KBM-7 (cell line): ENCODE data around the gene SLC7A1.

Experiments
- DNase-seq: peaks from one replicate; pipeline ENCODE4 v3.0.0-alpha.2; 2015
- in situ Hi-C: fragments of 300-500 bp; cut with MboI; formaldehyde crosslinking; loops from 2 replicates; pipeline ENCODE4 v1.14.3; 2020; ENCODE audit warnings: low sequenced_read_pairs, low pct_unique_long_range_greater_than_20kb, mixed read lengths

SLC7A1 gene

DNA sequence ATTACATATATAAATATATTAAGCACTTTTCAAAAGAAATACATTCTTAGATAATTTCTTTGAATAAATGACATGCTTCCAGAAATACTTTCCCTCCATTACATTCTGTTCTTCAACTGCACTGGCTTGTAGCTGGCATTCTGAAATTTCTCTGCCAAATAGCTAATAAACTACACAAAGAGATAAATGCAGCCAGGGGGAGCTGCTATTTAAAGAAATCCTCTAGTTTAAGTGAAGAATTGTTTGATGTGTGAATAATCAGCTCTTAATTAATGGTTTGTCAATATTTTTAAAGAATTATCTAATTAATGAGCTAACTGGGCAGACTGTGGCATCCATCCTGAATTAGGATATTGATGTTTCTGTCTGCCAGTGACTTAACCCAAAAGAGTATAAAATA lies 30.7 kb downstream of the SLC7A1 start:
- no peak for DNase-seq
- in situ Hi-C loops = no loop called here

DNA sequence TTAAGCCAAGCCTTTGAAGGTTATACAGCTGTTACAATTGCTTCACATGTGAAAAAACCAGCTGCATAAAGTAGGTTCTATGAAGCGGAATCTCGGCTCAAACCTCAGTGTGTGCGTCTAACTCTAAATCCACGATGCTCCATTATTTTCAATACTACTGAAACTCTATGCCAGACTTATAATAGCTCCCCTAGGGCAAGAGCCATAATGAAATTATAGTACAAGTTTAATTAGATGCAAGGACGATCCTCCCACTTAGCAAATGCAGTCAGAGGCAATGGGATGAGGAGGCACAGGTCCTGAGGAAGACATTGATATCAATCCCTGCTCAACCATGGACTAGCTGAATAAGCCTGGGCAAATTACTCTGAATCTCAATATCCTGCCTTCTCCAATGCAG lies 31.1 kb downstream of the SLC7A1 start:
- in situ Hi-C loops = no loop called here
- DNase-seq = no peak

DNA sequence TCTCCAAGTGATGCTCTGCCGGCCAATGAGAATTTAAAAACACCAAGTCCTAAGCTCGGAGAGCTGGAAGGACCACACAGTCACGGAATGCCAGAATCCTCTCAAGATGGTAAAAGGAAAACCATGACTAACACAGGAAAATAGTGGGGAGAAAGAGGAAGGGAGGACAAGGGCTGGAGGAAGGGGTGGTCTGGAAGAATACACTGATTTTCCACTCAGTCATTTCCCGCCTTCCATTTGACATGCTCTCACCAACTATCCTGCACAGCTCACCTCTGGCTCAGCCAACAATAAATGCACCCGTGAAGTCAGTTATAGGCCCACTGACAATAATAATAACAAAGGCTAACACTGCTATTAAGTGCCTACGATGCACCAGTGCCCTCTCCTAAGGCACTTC lies 31.5 kb downstream of the SLC7A1 start:
- in situ Hi-C loops = no loop called here
- no peak for DNase-seq

DNA sequence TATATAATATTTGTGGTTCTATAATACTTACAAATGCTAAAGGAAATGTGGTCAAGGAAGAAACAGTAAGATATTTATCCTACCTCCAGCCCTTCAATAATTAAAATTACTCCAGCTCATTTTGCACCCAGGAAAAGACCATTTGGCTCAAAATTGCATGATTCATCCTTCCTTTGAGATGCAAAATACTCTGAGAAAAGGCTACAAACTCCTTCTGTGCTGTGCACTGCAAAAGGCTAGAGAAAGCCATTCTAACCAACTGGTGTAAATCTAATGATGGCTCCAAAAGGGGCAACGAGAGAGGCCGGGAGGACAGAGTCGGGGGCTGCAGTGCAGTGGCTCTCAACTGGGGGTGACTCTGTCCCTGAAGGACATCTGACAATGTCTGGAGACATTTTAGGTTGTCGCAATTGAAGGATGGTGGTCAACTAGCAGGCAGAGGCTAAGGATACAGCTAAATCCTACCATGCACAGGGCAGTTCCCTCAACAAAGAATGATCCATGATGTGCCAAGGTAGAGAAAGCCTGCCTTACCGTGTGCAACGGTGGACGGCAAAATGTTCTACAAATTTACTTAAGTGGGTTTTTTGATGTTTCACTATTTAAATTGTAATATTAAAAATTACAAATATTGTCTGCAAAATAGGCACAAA lies 32.6 kb downstream of the SLC7A1 start:
- in situ Hi-C loops = no loop called here
- no peak for DNase-seq

DNA sequence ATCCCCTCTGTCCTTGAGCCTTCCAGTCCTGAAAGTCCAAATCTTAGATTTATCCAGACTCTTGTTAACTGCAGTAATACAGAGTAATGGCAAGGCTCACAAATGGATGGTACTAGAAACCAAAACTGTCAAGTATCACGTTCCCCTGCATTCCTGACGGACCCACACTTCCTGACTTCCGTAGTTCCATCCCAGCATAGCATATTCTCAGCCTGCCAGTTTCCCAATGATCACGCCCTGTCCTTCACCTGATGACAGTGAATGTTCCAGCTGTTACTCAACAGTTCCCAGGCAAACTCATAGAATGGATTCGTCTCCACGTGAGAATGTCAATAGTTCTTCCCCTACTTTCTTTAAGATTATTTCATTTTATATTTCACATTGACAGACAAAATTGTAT lies 33.6 kb downstream of the SLC7A1 start:
- no peak for DNase-seq
- in situ Hi-C loops = no loop called here

DNA sequence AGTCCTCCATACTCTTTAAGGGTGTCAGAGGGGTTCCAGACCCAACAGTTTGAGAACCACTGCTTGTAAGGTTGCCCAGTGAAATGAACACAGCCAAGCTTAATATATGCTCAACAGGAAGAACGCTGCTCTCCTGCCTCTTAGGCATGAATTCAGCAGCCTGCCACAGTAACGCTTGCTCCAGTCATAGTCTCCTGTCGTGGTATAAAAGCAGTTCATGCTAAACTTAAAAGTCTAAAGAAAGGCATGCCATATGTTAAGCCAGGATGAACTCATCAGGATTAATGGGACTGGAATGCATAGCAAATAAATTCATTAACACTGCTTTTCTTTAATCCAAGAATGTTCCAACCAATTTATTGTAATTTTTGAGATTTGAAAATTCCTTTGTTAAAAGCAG lies 38.7 kb downstream of the SLC7A1 start:
- in situ Hi-C loops = no loop called here
- DNase-seq = no peak

DNA sequence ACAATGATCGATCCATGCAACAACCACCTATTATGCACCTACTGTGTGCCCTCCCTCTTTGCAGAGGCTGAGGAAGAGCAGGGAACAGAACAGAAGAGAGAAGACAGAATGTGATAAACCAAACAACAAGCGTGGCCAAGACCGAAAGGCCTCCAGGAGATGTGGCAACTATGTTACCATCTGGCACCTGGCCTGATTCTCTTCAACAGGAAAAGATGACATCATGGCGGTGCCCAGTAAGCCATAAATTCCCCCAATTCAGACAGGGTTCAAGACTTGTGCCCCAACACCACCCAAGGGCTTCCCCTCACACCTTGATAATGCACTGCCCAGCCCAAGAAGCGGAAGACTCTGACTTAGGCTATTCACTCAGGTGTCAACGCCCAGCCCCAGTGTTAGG lies 44.3 kb downstream of the SLC7A1 start:
- DNase-seq = no peak
- in situ Hi-C loops = no loop called here

DNA sequence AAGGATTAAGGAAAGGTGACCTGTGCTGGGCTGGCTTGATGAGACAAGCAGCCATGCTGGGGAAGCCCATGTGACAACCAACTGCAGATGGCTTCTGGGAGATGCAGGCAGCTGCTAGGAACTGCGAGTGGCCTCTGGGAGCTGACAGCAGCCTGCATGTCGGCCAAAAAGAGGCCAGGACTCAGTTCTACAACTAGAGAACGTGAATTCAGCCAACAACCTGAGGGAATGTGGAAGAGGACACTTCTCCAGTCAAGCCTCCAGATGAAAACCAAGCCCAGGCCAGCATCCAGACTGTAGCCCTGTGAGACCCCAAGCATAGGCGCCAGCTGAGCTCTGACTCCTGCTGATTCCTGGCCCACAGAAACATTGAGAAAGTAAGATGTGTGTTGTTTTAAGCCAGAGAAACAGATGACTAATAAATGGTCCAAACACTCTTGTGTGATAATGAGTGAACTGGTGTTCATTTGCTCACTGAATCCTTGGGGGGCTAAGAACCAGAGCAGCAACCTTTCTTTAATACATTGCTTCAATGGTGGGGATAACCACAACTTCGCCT lies 45.0 kb downstream of the SLC7A1 start:
- in situ Hi-C loops = no loop called here
- no peak for DNase-seq

DNA sequence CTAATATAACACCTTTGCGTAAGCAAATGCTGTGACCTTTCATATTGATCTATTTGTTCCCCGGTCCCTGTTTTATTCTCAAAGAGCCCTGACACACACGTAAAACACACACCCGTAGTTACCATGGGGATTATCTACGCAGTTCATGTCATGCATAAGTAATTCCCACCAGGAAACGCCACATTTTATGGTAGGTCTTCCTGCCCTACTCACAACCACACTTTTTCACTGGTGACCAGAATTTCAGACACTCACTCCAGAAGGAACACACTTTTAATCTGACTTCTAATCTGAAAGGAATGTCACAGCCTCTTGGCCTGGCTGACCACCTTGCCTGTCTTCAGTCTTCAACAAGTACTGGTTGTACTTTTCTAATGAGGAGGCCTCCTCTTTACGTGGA lies 46.8 kb downstream of the SLC7A1 start:
- peak; percentile 28 for DNase-seq
- in situ Hi-C loops = no loop called here

DNA sequence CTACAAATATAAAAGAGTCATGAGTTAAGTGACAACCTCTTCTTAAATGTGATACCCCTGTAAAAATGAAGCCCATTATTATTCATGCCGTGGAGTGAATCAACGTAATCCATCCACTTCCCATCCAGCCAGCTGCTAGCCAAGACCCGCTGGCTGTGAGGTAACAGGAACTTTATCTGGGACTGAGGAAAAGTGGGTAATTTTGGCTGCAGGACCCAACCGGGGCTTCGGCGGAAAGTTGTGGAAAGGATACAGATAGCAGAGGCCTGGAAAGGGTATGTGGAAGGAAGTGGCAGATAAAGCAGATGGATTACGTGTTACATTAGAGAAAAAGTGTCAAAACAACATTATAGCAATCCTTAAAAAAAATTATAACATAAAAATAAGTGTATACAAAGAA lies 48.3 kb downstream of the SLC7A1 start:
- in situ Hi-C loops = no loop called here
- DNase-seq = no peak

DNA sequence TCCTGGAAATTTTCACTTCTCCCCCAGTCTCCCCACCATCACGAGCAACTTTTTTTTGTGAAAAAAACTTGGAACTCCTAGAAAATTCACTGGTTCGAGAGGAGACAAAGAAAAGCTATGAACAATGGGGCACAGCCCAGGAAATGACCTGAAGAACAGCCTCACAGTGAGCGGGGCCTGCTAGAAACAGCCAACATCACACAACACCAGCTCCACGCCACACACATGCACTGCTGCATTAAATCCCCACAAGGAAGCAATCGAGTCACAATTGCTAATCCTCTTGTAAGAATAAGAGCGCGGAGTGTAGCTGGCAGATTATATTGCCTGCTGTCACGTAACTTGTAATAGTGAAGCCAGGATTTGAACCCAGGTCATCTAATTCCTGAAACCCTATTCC lies 48.8 kb downstream of the SLC7A1 start:
- in situ Hi-C loops = no loop called here
- no peak for DNase-seq

DNA sequence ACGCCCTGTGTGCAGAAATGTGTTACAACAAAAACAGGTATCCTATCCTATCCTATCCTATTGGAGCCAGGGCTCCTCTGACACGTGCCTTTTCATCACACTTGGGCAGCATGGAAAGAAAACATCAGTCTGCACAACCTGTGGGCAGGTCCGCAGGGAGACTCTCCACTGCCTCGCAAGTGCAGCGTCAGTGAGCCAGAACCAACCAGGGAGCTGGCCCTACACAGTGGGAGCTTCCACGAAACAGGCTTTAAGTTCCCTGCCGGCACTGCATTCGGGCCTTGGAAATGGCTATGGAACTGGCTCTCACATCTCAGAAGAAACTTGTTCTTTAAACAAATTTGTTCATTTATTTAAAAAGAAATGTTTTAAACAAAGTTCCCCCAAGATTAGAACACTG lies 49.5 kb downstream of the SLC7A1 start:
- in situ Hi-C loops = no loop called here
- DNase-seq = no peak

DNA sequence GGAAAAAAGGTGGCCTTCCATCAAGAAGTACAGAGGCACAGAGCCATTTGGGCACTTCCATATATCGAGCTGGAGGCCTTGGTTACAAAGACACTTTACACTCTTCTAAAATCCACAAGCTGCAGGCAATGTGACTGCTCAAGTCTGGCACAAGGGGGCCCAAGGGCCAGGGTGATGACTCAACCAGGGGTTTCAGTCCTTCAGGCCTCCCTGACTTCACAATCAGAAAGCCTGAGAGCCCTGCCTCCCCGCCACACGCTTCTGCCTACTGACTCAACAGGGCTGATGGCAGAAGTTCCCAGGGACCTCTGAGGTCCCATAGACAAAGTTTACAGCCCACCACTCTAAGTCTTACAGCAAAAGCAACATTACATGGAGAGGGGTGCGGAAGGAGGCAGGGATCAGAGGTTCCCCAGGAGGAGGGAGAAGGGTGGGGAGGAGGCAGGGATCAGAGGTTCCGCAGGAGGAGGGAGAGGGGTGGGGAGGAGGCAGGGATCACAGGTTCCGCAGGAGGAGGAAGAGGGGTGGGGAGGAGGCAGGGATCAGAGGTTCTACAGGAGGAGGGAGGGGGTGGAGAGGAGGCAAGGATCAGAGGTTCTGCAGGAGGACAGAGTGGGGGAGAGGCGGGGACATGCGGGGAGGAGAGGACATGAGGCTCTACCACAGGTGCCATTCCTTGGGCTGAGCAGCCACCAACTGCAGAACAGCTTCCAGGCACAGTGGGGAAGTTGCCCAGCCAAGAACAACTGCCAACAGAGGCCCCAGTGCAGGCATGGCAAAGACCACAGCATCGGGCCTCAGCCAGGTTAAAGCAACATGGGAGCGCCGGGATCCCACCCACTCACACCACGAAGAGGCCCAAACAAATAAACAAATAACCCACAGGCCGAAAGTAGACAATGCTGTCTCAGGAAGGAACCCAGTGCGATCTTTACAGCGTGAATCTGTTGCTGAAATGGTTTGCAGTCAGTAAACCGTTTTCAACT lies 52.0 kb downstream of the SLC7A1 start:
- DNase-seq = peak; percentile 5

DNA sequence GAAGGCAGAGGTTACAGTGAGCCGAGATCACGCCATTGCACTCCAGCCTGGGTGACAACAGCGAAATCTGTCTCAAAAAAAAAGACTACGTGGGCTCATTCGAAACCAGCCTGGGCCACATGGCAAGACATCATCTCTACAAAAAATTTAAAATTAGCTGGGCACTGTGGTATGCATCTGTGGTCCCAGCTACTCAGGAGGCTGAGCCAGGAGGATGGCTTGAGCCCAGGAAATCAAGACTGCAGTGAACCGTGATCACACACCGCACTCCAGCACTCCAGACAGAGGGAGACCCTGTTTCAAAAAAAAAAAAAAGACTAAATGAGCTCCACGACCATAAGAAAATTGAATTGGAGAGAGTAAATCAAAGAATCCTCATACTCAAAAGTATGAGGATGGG lies 53.1 kb downstream of the SLC7A1 start:
- DNase-seq = no peak
- in situ Hi-C loops = no loop called here

More for the DNA sequence above, 52.0 kb downstream of the SLC7A1 start:
- in situ Hi-C loops = no loop called here

DNA sequence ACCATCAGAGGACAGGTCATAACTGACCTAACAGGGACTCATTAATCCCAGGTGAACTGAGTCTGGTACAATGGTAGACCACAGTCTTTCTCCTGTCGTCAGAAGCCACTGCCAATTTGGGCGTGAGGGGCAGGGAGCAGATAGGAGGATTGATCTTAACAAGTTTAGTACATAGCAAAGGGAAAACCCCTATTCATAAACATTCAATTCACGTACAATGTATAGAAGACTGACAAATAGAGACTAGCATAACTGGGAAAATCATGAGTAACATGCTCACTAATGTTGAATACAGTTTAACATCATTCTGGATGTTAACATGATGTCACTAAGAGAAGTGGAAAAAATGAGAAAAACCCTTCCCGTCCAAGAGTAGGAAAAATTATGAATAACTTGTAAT lies 54.1 kb downstream of the SLC7A1 start:
- no peak for DNase-seq
- in situ Hi-C loops = no loop called here

DNA sequence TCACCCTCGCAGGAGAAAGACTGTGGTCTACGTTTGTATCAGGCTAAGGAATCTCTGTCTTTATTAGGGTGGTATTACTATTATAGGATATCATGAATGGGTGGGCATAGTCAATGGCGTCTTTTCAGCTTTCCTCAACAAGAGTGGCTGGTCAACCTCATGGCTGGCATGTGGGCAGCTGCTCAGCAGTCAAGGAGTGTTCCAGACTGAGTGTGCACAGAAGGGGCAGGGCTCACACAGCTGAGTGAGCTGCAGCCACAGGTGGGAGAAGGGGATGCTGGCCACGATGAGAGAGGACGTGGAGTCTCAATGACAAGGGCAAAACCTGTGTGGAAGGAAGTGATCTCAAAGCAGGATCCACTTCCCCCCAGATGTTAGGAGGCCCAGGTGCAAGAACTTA lies 54.7 kb downstream of the SLC7A1 start:
- in situ Hi-C loops = no loop called here
- DNase-seq = no peak

DNA sequence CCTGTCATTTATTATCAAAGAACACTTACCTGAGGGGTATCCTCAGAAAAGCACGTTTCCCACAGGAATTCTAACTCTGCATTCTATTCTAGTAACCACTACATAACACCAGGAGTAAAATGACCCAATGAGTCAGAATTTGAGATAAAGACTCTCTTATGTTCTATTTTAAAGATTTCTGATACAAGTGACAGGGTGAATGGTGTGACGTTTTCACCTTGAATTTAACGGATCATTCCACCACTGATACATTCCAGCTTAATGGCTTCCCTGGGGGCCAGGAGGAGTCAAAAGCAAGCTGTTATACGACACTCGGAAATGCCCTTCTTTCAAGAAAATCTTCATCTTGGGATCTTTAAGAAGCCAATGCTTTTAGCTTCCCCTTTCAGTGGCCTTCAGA lies 55.2 kb downstream of the SLC7A1 start:
- no peak for DNase-seq
- in situ Hi-C loops = no loop called here

DNA sequence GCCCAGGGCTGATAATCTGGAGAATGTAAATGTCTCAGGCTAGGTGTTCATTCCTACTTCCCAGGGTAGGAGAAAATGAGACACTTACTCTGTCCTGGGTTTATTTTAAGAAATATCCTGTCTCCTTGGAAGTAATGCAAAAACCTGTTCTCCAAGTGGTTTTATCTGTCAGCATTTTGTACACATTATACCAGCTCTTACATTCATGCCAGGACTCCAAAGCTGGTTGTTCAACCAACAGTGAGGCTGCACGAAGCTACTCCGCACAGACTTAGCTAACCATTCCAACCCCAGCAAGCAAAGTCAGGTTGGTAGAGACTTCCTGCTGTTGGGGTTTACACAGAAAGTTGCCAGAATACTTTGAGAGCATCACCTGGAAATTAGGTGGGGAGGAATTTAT lies 55.6 kb downstream of the SLC7A1 start:
- in situ Hi-C loops = no loop called here
- no peak for DNase-seq

DNA sequence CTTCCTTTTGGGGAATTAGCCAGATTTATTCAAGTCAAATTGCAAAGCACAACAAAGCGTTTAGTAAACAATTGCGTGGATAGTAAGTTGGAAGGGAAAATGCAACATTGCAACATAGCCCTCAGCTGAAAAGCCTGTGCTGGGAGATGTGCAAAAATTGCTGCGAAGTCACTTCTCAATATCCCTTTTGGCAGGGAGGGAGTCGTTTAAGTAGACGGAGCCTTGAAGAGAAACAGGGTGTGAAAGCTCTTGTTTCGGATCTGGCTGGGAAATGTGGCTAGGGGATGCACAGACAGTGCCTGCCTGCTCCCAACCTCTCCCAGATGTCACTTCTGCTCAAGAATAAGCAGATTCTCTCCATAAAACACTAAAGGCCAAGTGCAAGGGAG lies 56.8 kb downstream of the SLC7A1 start:
- in situ Hi-C loops = no loop called here

More for the DNA sequence above, 56.8 kb downstream of the SLC7A1 start:
- DNase-seq = no peak
